Measurements from ENCODE around the gene RUNX1.

RUNX1 gene

DNA sequence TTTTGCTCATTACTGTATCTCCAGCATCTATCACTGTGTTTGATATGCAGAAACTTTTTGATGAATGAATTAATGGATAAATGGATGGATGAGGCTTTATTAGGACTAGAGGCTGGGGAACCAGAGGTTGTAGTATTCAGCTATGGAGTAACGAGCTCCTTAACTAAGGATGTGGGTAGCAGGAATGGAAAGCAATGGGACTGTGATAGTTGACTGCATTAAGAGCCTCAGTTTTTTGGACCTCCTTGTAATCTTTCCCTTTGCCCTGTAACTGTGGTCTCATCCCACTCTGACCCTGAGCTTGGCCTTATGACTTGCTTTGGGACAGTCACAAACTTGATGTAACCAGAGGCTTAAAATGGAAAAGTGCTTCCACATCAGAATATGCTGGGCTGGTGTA lies 9.0 kb upstream of the RUNX1 start:
- DNase-seq: no peak

DNA sequence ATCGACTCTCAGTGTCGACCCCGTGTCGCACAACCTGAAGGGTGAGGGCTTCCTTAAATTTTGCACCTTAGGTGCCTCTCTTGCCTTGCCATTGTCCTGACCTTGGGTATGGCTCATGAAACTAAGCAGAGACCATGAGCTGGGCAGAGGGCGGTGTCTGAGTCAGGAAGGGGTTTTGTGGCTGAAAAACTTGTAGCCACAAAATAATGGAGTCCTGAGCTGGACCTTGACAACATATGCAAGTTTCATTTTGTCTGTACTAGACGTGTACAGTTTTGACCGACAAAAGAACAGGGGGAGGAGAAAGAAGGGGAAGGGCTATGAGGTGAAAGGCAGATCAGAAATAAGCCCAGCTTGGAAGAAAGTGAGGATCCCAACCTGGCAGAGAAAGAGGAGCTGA lies 8.3 kb upstream of the RUNX1 start:
- no peak for DNase-seq

DNA sequence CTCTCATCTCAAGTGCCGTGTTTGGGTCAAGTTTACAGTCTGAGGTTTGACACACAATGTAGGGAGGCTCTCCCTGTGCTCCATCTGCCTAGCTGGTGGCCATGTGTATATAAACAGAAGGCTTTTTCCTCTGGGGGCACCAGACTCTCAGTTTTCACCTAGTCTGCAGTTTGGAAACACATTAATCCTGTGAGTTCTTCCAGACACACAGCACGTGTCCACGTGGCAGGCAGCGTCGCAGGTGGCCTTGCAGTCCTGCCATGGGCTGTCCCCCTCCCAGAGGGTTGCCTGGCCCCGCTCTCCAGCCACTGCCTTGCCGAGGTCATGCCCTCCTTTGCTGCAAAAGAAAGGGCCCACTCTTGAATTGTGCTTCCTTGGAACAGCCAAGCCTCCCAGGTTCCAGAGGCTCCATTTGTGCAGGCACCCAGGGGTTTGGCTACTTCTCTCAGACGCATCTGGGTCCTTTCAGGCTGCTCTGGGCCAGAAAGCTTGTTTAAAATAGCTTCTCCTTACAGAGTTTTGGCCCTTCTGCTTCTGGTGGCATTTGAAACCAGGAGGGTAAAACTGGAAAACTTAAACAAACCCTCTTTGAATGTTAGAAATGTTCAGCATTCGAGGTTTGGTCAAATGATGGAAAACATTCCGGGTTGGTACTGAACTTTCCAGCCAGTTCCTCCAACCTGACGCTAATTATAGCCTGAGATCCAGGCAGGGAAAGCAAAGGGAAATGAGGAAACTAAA lies 4.4 kb upstream of the RUNX1 start:
- DNase-seq: no peak

DNA sequence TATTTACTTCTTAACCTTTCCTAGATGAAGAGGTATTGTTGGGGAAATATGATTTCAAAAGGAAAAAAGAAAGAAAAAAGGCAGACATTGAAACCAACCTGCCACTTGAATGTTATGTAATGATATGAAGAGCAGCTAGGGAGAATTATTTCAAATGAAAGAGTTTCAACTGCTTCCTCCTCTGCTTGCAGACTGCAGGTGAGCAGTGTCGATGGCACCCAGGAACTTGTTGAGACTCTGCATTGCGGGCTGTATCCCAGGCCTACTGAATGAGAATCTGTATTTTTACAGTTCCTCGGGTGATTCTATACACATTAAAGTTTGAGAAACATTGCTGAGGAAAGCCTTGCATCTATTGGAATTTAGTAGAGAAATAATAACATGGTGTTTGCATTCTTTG lies 3.7 kb upstream of the RUNX1 start:
- DNase-seq: no peak

DNA sequence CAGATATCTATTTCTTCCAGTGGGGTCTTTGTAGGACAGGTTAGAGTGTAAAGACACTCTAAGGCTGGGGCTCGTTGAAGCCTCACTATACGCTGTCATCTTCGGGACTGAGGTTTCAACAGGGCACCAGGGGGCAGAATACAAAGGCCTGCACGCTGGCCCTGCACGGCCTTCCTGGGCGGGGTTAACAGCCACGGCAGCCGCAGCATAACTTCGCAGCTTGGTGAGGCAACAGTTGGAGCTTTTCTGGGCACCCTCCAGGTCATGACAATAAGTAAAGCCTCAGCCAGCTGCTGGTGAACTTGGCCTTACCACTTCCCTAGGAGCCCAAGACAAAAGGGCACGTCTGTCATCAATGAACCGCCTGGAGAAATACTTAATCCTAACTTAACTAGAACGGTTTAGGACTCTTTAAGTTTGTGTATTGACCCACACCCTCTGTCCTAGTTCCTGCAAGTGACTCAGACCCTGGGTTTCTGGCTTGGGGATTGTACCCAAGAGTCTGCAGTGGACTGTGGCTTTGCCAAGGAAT lies 2.3 kb upstream of the RUNX1 start:
- peak; percentile 87 for DNase-seq

DNA sequence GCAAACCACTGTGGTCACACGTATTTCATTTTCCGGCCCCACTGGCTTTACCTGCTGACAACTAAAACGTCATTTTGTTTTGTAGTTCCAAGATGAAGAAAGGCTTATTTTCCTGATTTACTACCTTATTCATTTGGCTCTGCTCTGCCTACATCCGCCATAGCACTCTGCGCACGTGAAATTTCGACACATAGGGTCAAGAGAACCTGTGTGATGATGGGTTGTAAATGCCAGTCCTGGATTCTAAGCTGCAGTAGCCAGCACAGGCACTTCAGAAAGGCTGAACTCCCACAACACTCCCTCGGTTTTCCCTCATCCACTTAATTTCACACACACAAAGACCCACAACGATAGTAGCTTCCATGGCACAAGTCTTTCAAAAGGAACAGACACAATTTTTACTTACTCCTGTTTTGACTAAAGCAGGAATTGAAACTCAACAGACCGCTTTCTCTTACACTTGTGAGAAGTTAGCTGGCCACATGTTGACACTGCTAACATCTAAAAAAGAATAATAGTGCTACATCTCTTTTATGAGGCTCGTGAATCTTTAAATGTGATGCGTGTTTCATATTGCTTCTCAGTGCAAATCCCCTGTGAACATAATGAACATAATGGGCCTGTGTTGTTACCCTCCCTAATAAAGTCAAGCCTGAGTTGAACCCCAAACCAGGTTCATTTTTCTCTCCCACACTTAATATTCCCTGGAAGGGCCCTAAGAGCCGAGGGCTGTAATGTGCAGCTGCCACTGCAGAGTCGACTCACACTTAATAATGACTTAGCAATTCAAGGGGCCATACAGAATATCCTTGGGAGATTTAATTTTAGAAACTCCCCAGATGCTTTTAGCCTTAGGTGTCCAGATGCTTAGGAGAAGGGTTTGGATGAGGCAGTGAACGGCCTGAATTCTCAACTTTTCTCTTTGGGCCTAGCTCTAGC lies 1.5 kb upstream of the RUNX1 start:
- DNase-seq: peak; percentile 69

DNA sequence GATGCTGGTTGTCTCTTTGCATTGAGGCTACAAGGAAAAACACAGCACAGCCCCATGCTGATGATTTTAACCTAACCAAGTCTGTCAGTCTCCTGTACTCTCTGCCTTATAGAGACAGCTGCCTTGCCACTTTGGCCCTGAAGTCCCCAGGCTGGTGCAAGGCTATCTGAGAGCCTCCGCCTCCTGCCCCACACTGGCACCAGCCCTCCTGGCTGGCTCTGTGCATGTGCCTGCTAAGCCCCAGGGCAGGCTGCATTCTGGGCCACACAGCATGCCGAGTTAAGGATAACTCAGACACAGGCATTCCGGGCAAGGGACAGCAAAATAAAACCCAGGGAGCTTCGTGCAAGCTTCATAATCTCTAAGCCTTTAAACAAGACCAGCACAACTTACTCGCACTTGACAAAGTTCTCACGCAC lies 910 bp downstream of the RUNX1 start:
- DNase-seq: no peak

DNA sequence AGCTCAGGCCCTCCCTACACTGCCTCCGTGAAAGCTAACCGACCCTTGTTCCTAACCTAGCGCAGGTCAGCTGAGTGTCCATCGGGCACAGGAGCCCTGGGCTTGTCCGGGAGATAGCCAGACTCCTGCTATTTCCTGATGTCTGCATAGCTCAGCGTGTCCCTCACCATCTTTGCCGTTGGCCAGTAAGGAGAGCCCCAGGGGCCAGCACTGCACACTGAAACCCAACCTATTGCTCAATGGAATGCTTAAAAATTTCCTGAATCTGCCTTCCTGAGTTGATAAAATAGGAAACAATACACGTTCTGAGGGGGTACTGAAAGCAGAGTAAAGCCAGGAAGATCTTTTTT lies 2.2 kb downstream of the RUNX1 start:
- no peak for DNase-seq

DNA sequence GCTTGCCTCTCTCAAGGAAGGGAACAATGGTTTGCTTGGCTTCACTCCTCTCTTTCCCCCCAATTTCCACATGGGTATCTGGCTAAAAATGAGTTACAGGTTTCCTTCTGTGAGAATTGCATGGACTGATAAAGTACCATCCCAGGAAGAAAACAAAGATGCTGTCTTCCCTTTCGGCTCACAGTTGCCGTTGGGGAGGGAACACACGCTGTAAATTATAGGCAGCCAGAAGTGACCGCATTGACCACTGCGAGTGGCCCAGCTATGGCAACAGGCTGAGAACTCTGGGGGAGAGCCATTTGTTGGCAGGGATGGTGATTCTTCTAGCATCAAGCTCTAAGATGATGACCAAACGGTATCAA lies 2.9 kb downstream of the RUNX1 start:
- no peak for DNase-seq

DNA sequence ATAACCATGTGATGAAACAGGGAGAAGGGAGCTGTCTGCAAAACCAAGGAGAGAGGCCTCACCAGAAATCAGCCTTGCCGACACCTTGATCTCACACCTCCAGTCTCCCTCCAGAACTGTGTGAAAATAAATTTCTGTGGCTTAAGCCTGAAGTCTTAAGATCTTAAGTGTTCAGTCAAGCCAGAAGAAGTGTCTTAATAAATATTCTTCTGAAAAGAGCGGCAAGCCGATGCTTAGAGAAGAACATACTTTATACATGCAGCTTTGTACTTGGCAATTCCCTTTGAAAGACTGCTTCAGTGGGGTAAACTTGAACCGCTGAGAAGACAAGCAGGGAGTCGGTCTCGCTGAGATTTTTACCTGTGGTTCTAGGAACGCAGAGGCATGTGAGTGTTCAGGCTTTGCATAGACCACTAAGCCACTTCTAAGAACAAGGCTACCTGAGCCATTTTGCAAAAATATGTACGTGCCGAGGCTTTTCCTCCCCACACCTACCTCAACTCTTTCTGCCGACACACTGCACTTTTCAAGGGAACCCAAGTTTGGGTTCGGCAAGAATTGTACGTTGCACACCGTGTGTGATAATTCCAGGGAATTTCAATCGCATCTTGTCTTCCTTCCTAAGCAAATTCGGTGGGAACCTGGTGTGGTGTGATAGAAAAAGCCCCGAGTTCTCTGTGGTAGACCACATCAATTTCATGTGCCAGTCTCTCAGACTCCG lies 3.4 kb downstream of the RUNX1 start:
- DNase-seq: peak; percentile 62

DNA sequence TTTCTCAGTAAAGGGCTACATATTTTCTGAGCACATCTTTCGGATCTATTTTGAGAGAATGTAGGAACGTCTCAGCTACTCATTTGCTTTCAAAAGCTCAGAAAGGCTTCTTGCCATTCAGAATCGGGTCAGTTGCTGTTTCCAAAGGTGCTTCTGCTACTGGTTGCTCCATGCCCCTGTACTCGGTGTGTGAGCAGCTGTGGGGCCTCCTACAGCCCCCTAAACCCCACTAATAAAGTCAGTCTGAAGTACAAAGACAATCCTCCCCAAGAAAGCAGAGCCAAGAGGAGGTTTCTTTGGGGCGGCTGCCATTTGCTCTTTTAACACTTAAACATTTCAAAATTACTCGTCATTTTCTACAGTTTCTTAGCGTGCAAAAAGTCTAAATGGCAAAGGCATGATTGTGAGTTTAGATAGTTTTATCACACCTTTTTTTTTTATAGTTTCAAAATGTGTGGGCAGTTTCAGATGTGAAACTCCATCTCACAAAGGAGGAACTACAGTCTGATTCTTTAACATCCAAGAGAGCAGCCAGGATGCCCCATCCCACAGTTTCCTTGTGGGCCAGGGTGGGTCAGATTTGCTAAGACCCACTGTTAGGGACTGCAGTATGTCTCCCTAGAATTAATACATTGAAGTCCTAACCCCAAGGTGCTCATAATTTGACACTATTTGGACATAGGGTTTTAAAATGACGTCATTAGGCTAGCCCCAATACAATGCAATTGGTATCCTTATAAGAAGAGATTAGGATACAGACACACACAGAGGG lies 4.1 kb downstream of the RUNX1 start:
- DNase-seq: peak; percentile 73

DNA sequence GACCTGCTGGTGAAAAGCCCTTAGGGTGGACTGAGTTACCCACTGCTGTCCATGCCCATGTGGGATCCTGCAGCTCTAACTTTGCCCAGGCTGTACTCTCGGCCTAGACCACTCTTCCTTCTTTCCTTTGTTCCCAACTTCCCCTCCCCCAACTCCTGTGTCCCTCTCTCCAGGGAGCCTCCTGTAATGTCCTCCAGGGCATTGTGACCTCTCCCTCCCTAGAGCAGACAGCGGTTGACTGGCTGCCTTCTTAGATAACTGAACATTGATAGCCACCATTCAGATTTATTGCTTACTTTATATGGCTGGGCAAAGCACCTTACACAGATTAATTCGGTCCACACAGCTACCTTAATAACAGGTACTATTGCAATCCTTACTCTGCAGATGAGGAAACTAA lies 5.0 kb downstream of the RUNX1 start:
- DNase-seq: no peak

DNA sequence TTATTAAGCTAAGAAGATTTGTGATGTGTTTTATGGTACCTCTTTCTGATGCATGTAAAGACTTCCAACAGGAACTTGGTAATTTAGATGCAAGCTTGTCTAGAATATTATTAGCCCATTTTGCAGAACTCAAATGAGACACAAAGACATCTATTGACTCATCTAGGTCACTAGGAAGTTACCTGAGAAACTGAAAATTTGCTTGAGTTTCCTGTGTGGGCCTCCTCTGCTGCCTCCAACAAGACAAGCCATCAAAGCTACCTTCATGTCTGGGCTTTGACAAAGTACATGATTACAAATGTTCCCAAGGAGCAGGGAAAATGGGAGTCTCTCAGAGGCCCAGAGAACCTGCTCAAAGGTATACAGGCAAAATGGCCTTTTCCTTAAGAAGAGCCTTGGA lies 5.6 kb downstream of the RUNX1 start:
- DNase-seq: peak; percentile 76

DNA sequence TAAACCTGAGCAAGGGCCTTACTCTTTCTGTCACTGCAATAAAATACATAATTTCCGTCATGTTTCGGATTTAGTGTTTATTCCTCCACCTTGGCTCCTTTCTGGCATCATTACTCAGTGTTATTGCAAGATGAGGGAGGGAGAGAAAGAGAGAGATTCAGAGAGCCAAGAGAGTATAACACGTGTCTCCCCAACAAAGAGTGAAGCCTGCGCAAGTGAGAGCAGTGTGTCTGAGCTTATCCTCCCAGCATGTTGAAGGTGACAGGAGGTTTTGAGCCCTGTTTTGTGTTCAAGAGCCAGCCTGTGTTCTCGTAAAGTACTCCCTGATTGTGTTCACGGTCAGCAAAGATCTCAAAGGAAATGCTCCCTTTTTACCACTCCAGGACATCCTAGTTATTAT lies 6.3 kb downstream of the RUNX1 start:
- no peak for DNase-seq

DNA sequence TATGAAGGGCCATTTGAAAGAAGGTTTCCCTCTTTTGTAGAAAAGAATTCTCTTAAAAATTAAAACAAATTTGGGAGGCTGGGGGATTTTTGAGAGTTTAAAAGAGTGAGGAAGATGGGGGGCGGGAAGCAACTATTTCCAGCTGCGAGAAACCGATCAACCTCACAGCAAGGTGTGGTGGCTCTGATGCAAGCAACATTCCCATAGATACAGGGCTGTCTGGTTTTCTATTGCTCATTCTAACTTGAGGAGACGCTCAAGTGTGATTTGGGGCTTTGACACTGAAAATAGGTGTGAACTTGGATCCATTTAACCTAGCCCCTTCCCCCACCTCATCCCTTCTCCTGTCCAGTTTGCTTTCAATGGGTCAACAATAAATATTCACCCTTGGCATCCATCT lies 7.2 kb downstream of the RUNX1 start:
- DNase-seq: no peak

DNA sequence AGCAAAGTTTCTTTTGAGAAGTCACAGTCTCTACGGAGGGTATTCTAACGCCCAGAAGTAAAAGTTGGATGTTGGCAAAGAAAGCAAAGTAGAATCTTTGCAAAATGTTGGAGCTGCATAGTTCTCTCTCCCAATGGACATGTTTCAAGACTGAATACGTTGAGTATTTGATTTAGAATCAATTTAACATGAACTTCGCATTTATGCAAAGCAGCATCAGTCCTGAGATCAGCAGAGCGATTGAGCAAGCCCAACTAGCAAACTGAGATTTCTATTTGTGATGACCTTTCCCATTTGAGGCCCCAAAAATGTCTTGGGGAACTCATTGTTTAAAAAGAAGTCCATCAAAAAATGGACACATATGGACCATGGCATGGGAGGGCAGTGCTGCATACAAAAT lies 8.0 kb downstream of the RUNX1 start:
- DNase-seq: no peak

DNA sequence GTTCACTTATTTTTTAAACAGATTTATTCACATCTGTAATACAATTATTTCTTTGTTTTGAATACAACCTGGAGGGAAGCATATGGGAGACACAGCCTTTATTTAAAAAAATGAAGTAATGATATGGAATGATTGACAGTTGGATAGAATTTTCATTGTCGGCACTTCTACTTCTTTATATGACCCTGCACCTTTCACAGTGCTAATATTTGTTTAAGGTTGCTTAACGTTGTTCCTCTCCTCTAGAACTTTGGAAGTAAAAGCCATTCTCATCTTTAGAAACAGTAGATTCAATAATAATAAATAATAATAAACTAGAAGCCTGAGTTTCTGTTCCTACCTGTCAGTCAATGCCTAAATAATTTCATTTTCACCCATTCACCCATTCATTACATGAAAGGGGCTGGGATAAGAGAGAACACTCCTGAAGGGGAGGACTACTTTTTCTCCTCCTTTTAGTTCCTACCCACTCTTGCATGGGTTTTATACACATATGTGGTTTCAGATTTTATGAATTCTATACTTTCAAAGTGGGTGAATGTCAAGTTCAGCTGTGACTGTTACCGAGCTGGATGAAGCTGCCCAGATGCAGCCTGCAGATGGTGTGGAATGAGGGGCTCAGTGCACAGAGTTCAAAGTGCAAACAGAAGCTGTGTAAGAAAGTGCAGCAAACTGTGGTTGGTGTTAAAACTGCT lies 9.4 kb downstream of the RUNX1 start:
- no peak for DNase-seq

DNA sequence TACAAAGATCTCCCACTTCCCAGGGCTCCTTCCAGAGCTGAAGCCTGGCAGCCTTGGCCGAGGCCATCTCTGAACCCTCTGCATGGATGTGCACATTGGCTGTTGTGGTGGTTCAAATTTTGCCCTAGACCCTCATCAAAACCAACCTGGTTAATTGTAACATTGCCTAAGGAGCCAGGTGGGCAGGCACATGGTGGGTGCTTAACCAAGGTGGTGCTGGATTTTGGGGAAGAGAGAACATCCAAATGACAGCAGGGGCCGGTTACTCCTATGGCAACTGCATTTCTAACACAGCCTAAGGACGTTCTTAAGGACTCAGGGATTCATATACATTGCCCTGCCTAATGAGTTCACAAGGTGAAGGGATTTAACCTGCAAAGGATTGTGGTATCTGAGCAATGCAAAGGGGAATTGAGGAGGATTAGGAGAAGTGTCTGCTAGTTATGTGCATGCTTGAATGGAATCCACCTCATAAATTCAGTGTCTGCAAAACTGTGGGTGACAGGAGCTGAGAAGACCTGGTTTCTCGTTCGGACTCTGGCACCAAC lies 10.3 kb downstream of the RUNX1 start:
- no peak for DNase-seq

DNA sequence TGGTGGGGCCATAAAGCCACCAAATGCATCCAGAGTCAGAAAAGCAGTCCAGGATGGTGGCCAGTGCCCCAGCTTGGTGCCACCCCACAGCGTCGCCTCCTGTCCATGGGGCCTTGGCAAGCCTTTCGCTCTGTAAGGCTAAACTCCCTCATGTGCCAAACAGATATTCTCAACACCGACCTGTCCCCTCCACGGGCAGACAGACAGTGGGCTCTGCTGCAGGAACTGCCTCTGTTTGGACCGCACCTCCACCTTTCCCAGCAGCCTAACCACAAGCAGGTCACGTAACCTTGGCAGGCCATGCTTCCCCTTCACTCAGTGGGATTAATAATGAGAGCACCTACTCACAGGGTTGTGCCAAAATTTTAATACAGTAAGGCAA lies 11.7 kb downstream of the RUNX1 start:
- no peak for DNase-seq

DNA sequence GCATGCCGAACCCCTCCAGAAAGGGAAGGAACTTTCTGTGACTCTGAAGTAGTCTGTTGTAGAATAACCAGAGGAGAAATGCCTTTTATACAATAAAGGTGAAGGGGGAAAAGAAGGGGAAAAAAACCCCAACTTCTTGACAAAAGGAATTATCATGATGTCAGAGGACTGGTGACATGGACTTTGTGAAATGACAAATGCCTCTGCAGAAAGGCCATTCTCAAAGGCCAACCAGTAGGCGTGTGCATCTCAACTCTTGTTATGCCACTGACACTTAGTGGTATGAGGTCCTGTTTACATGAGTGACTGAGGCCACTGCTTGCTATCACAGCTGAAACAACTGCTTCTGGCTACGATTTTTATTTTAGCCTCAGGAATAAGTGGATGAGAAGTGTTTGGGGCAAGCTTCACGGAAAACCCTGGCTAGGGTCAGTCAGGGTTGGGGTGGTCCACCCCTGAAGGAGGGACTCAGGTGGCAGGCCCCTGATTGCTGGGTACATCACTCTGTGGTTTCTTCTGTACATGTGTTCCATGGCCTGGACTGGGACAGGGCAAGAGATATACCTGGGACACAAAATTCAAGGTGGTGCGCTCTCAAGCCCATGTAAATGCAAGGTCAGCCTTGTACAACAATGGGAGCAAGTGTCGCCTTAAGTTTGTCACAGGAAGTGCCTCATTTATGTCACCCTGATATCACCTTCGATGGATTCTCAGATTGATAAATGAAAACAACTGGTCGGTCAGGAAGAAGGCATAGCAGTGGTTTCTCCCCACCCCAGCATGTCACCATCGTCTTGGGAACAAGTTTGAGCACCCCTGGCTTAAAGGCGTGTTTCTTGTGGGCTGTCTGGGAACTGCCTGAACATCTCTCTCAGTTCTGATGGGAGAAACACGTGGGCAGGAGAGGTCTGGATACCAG lies 12.4 kb downstream of the RUNX1 start:
- no peak for DNase-seq

DNA sequence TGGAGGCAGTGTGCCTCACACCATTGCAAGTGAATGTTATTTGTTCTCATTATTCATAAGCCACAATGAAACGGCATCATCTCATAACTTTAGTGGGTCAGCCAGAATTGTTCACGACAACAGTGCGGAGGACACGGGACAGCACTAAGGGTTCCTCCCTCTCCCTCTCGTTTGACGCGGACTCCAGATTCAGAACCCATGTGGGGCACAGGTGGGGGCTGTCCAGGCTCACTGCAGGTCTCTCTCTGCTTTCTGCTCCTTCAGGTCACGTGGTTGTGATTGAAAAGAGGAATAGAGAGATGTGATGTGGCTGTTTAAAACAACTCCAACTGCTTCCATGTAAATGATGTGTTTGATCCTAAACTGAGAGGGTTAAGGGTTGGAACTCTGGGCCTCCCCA lies 13.5 kb downstream of the RUNX1 start:
- DNase-seq: no peak
